RKO (cell line): ENCODE results near the gene PXDN.

Experiments used
- DNase-seq: peaks from one replicate; pipeline ENCODE4 v3.0.0-alpha.2; 2016; ENCODE audit warnings: low spot score

The PXDN gene

GRCh38 chr2:1664076-1664605, 80.2 kb downstream of the PXDN start:
- no peak for DNase-seq

DNA sequence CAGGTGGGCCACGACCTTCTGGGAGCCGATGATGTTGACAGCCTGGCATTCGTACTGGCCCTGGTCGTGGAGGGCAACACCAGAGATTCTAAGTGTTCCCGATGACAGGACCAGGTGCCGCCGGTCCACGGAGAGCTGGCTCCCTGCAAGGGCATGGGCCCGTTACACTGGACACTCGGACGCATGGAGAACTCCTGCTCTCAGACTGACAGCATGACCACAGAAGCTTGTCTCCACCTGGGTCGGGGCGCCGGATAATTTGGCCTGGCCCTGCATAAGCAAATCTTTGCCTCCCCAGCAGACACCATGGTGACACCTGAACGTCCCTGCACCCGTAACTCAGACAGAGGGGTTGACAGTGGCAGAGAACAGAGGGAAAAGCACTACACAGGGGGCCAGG, 80.7 kb downstream of the PXDN start:
- no peak for DNase-seq

DNA sequence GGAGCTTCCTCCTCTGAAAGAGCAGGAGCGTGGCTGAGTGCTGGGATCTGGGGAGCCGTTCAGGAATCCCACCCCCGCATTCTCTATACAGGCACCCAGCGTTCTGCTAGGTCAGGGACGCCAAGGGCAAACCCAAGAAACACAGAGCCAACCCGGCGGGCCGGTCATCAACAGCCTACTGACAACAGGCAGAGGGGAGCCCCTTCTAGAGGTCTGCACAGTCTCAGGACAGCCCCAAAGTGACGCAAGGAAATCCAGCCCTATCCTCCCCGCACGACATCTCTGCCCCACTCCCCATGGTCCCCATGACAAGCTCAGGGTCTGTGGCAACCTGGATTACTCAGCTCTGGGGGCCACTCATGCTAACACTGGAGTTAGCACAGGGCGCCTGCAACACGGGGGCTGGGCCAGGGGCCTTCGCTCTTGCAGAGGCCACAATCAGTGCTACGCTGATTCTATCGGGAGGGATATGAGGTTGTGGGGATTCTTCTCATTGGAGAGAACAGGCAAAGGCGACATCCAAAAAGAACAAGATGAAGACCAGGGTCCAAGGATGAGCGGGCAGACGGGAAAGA, 81.6 kb downstream of the PXDN start:
- no peak for DNase-seq

DNA sequence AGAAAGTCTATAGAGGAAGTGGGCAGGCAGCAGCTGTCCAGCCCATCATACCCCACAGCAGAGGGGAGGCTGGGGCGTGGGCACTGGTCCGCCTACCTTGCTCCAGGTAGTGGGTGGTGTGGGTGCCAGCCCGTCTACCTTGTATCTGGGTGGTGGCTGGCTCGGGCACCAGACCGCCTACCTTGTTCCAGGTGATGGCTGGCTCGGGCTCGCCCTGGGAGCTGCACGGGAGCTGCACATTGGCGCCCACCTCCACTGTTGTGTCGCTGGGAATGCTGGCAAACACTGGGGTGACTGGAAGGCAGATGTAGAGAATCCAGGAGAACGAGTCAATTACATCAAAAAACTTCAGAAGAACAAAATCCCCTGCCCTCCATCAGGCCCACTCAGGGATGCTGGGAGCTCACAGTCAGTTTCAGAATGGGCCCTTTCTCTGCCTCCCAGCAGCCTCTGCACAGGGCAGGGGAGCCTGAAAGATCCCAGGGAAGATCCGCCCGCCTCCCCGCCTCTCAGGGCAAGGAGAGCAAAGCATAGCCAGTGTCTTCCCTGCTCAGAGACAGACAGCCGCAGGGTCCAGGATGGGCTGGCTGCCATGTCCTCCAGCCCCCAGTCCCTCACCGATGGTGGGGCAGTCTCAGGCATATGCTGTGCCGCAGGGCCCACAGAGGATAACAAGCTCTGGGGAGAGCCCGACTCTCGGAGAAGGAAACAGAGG, 82.3 kb downstream of the PXDN start:
- no peak for DNase-seq

GRCh38 chr2:1660656-1661640, 83.4 kb downstream of the PXDN start:
- no peak for DNase-seq

DNA sequence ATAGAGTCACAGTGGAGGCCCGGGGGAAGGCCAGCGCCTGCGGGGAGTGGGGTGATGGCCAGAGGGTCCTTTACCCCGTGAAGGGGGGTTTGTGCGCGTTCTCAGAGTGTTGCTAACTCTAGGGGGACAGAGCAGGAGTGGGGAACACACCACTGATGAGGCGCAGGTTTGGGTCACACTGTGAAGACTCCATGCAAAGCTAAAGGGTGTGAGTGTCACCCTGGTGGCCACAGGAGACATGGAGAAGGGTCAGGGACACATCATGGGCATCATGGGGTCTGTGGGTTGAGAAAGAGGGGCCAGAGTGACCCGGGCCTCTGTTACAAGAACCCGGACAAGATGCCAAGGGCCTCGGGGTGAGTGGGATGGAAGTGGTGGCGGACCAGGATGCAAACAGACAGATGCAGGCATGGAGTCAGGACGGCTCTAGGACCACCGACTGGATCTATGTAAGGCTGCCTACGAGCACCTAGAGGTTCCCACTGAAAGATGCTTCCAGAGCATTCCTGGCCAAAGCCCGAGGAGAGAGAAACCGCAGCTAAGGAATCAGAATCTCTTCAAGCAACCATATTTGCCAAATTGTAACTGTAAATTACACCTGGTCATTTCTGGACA, 84.3 kb downstream of the PXDN start:
- DNase-seq, result no peak

GRCh38 chr2:1658394-1659151, 85.7 kb downstream of the PXDN start:
- no peak for DNase-seq

GRCh38 chr2:1656961-1657841, 87.1 kb downstream of the PXDN start:
- no peak for DNase-seq

DNA sequence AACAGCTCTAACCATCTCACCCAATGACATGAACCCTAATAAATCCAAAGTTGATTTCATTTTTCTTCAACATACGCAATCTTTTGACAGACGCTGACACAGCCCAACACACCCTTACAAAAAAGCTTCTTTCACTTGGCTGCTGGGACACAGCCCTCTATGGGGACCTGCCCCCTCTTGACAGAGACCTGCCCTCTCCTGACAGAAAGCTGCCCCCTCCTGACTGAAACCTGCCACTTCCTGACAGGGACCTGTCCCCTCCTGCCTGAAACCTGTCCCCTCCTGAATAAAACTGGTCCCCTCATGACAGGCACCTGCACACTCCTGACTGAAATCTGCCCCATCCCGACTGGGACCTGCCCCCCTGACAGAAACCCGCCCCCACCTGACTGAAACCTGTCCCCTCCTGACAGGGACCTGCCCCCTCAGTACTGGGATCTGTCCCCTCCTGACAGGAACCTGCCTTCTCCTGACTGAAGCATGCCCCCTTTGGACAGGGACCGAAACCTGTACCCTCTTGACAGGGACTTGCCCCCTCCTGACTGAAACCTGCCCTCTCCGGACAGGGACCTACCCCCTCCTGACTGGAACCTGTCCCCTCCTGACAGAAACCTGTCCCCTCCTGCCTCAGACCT, 87.9 kb downstream of the PXDN start:
- DNase-seq, result no peak

GRCh38 chr2:1655461-1655860, 88.9 kb downstream of the PXDN start:
- DNase-seq, result no peak

- DNase-seq, result no peak
These were observed 89.5 kb downstream of the PXDN start for GRCh38 chr2:1654696-1655374.

- DNase-seq, result no peak
These were observed 90.2 kb downstream of the PXDN start for GRCh38 chr2:1653956-1654695.

DNA sequence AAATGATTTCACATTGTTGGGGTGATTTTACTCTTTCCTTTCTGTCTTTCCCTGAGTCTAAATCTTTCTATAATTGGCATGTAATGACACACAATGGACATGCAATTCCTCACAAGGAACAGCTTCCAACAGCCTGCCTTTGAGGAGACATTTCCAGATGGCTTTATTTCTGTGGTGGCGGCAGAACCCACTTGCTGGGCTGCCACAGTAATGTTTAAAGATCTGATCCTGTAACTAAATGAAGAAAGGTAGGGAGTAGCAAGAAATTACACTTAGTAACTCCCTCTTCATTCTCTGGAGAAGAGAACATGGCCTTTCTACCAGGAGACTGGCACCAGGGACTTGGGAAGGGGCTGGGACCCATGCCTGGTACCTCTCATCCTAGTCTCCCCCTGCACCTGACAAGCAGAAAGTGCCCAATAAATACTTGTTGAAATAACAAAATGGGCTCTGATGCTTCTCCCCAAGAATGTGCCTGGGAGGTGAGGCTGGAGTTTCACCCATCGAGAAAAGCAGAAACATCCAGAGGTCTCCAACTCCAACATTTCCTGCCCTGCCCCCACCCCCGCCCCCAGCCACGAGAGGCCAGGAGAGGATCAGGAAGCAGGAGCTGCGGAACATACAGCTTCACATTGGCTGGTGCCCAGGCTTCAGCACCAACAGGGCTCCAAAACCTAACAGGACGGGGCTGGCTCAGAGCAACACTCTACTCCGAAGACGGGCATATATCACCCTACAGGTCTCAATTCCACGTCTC, 92.1 kb downstream of the PXDN start:
- no peak for DNase-seq

DNA sequence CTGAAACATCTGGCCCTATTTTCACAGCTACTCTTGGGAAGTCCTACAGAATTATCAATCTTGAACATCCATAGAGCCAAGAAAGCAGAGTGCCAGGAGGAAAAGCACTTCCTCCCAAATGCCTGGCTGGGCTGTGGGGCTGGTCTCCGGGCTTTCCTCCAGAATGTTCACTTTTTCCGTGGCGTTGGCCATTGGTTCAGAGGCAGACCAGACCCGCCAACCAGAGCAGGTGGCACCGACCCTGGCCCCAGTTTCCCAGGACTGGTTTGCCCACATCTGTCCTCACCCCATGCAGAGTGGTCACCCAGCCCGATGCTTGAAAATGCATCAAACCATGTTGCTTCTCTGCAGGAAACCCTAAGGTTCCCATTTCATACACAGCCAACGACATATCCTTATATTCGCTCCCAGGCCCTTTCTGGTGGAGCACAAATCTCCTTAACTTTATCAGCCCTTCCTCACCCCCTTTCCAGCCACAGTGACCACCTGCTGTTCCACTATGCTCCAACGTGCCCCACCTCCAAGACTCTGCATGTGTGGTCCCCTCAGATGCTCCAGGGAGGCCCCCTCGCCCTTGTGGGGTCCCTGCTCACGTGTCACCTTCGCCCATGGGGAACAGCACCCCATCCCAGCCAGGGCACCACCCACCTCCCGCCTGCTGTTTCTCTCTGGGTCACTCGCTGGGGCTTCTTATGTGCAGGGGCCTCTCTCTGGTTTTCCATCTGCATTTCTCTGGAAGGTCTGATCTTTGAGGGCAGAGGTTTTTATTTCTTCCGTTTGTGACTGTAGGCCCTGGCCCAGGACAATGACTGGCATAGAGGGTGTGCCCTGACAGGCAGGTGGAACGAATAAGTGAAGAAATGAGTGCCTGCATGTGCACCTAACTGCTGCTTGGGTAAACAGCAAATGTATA, 92.9 kb downstream of the PXDN start:
- no peak for DNase-seq

DNA sequence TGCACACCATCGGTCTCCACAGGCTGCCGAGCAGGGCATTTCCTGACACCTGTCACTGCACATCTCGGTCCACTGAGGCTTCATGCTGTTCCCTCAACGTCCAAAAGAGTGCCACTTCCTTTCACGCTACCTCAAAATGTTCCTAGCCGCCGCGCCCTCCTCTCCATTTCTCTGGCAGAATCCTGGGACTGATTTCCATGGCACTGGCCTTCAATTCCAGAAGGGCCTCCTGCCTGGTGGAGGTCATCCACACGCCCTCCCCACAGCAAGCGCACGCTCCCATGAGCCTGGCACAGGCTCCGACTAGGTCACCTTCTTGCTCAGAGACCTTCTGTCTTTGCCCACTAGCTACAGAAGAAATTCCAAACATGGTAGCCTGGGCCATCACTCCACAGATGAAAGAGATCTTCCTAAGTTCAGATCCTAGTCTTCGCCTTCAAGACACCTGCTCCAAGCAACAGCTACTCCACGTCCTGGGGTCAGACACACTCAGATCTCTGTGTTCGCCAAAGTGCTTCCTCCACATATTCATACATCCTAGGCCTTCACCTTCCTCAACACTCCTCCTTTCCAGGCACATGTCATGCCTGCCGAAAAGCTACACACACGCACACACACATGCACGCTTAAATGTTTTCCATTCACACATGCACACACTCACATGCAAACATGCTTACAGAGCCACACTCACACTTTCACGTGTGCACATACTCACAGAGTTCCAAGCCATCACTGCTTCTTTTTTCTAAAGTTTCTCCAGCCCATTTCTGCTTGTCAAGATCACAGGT, 94.0 kb downstream of the PXDN start:
- no peak for DNase-seq
